Lung (tissue), 12 donors: Measurements from ENCODE around the gene BTAF1. TPM values are rescaled to one million over a fixed set of nuclear protein-coding genes. Genes with fewer than 3 reads are reported as not detected.
"Not testable (repeated sequence)": the region's sequence is repeated elsewhere in the genome, so short reads cannot be mapped to it uniquely, and the experiment has no call there.

Source experiments
- ATAC-seq: fragments of 200-7000 bp; cut with Tn5 transposase; one replicate; pipeline ENCODE4 v1.9.1; 2020; ENCODE audit warnings: moderate number of reproducible peaks; ENCODE audit not compliant: insufficient read depth, low FRiP score
- DNase-seq, 3 donors: peaks; one replicate each; pipeline ENCODE4 v3.0.0-alpha.2; 2013 to 2017
- H3K27ac ChIP-seq, 2 donors: one replicate each; pipeline ENCODE4 v1.5.1; 2013; ENCODE audit warnings: mild to moderate bottlenecking in 2 of 2, moderate library complexity in 2 of 2, control low read depth in 1 of 2, inconsistent platforms in 1 of 2, low read depth in 1 of 2, low read length in 1 of 2
- H3K27me3 ChIP-seq, 3 donors: one replicate each; pipeline ENCODE4 v1.5.1; 2013; ENCODE audit warnings: low read length in 2 of 3; ENCODE audit not compliant: control insufficient read depth in 3 of 3, insufficient read depth in 3 of 3
- H3K36me3 ChIP-seq, 4 donors: one replicate each; pipeline ENCODE4 v1.5.1; 2013; ENCODE audit warnings: low read length in 4 of 4, mild to moderate bottlenecking in 1 of 4, moderate library complexity in 1 of 4; ENCODE audit not compliant: control insufficient read depth in 4 of 4, insufficient read depth in 4 of 4
- H3K4me1 ChIP-seq, 5 donors: one replicate each; pipeline ENCODE4 v1.5.1; 2013; ENCODE audit warnings: low read length in 5 of 5, mild to moderate bottlenecking in 2 of 5, moderate library complexity in 1 of 5; ENCODE audit not compliant: control insufficient read depth in 5 of 5, insufficient read depth in 5 of 5
- H3K4me3 ChIP-seq: one replicate; pipeline ENCODE4 v1.5.1; 2013; ENCODE audit warnings: mild to moderate bottlenecking, control low read depth, moderate library complexity
- H3K9ac ChIP-seq, 2 donors: one replicate each; pipeline ENCODE4 v1.5.1; 2013; ENCODE audit warnings: low read length in 2 of 2, control low read depth in 1 of 2; ENCODE audit not compliant: insufficient read depth in 1 of 2
- H3K9me3 ChIP-seq, 4 donors: one replicate each; pipeline ENCODE4 v1.5.1; 2013; ENCODE audit warnings: low read length in 3 of 4, mild to moderate bottlenecking in 1 of 4, moderate library complexity in 1 of 4; ENCODE audit not compliant: control insufficient read depth in 4 of 4, insufficient read depth in 3 of 4
- WGBS, 2 donors: extraction: QIAGEN DNeasy Blood & Tissue Kit; methylation state at CpG; one replicate each; pipeline ENCODE4 v1.1.7; 2013; 5-methylcytosine and 5-hydroxymethylcytosine counted together
- polyA plus RNA-seq, 2 donors: library from polyadenylated mRNA; stranded (reverse); fragments of 200-250 nt; gene quantifications; one replicate each; pipeline ENCODE4 v1.2.1, GENCODE V29; 2013
- total RNA-seq, 2 donors: library from RNA; depleted of rRNA in 1 of 2; stranded (reverse); fragments of >200 nt in 1 of 2; gene quantifications; one replicate each; pipeline ENCODE4 v1.2.1, GENCODE V29; 2014 to 2021
- TF ChIP-seq, protein P1 (sequence below): IDR thresholded peaks from 2 replicates; pipeline ENCODE4 v1.5.1; 2012; ENCODE audit warnings: mild to moderate bottlenecking; ENCODE audit errors: control extremely low read depth, extremely low read depth
- donor health status: control.
- donor health status: control.
- donor health status: Bipolar disorder and iron deficiency.
- donor health status: healthy.
- donor health status: DM: yes; HTN: yes; CAD: no.

Gene BTAF1
- total and polyA plus RNA-seq, 4 donors = 8.5 to 80.0 (median 20.2) TPM

DNA sequence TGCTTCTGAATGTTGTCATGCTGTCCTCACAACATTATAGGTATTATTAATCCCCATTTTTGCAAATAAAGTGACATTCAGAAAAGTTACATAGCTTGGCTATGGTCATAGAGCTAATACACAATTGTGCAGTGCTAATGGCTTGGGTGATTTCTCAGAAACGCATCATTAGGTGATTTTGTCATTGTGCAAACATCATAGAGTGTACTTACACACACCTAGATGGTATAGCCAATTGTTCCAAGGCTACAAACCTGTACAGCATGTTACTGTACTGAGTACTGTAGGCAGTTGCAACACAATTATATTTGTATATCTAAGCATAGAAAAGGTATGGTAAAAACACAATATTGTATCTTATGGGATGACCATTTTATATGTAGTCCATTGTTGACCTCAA is 91.0 kb downstream of the BTAF1 start:
- H3K9me3 ChIP-seq = no peaks in the 10 kb centered on the region
- no peak overlapping the region for H3K27ac ChIP-seq
- no peak overlapping the region for H3K4me3 ChIP-seq
- TF ChIP-seq, protein P1, sequence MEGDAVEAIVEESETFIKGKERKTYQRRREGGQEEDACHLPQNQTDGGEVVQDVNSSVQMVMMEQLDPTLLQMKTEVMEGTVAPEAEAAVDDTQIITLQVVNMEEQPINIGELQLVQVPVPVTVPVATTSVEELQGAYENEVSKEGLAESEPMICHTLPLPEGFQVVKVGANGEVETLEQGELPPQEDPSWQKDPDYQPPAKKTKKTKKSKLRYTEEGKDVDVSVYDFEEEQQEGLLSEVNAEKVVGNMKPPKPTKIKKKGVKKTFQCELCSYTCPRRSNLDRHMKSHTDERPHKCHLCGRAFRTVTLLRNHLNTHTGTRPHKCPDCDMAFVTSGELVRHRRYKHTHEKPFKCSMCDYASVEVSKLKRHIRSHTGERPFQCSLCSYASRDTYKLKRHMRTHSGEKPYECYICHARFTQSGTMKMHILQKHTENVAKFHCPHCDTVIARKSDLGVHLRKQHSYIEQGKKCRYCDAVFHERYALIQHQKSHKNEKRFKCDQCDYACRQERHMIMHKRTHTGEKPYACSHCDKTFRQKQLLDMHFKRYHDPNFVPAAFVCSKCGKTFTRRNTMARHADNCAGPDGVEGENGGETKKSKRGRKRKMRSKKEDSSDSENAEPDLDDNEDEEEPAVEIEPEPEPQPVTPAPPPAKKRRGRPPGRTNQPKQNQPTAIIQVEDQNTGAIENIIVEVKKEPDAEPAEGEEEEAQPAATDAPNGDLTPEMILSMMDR = no peak
- no peak for DNase-seq
- H3K9ac ChIP-seq = no peak overlapping the region
- H3K4me1 ChIP-seq = no peaks in the 10 kb centered on the region
- no peaks in the 10 kb centered on the region for H3K27me3 ChIP-seq
- WGBS, 2 donors = 80 to 82% methylated on average over 1 of the region's 1 CpG
- no peak for ATAC-seq
- H3K36me3 ChIP-seq = peaks cover 17 to 48% (median 23%) of the 10 kb centered on the region in 4 donors

DNA sequence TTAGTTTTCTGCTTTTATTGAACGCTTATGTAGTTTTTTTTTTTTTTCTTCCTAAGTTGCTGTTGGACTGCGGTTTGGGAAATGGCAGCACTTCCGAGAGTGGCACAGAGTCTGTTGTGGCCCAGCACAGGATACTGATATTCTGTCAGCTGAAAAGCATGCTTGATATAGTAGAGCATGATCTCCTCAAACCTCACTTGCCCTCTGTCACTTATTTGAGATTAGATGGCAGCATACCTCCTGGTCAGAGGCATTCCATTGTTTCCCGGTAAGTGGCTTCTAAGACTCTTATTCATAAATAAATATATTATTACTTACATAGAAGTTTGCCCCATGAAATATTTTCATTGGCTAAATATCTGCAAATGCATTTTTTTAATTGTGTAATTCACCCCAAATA is 101.1 kb downstream of the BTAF1 start:
- no peak overlapping the region for H3K4me3 ChIP-seq
- peaks cover 17 to 49% (median 25%) of the 10 kb centered on the region in 4 donors for H3K36me3 ChIP-seq
- peaks cover 0 to 2% (median 0%) of the 10 kb centered on the region in 5 donors for H3K4me1 ChIP-seq
- 85 to 89% methylated on average over 4 of the region's 4 CpGs for WGBS, 2 donors
- no peaks in the 10 kb centered on the region for H3K27me3 ChIP-seq
- DNase-seq (no peak), ATAC-seq (no peak)
- H3K9me3 ChIP-seq = no peaks in the 10 kb centered on the region
- TF ChIP-seq, protein P1 = no peak
- H3K27ac ChIP-seq = no peak overlapping the region
- no peak overlapping the region for H3K9ac ChIP-seq

DNA sequence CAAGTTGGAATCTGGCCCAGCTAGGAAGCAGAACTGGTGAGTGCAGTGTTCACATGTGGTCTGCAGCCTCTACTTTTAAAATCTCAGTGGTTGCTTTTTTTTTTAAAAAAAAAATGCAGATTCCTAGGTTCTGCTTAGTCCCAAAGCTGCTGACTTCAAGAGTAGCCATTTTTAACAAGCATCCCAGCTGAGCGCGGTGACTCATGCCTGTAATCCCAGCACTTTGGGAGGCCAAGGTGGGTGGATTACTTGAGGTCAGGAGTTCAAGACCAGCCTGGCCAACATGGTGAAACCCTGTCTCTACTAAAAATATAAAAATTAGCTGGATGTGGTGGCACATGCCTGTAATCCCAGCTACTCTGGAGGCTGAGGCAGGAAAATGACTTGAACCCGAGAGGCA is 101.8 kb downstream of the BTAF1 start:
- ATAC-seq, H3K9ac ChIP-seq, H3K4me3 ChIP-seq, DNase-seq, H3K27me3 ChIP-seq, H3K4me1 ChIP-seq, H3K27ac ChIP-seq, H3K9me3 ChIP-seq: not testable (repeated sequence)
- WGBS, 2 donors = 98 to 99% methylated on average over 3 of the region's 3 CpGs
- peaks cover 20 to 53% (median 25%) of the 10 kb centered on the region in 4 donors for H3K36me3 ChIP-seq

DNA sequence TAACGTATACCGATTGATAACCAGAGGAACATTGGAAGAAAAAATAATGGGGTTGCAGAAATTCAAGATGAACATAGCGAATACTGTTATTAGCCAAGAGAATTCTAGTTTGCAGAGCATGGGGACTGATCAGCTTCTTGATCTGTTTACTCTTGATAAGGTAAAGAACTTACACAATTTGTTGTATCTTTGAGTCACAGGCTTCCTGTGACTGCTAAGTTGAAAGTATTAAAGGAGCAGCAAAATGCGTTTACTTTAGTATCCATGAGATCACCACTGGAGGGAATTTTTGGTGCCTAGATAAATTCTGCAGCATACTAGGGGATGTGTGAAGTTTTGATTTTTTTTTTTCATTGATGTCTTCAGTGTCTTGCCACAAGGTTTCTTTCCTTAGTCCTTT is 103.6 kb downstream of the BTAF1 start:
- Histone ChIP-seq H3K9ac (no peak overlapping the region), H3K4me1 (peaks cover 0 to 2% (median 0%) of the 10 kb centered on the region in 5 donors), H3K27ac (no peak overlapping the region), H3K36me3 (peaks cover 24 to 56% (median 28%) of the 10 kb centered on the region in 4 donors), H3K27me3 (no peaks in the 10 kb centered on the region), H3K4me3 (no peak overlapping the region), H3K9me3 (no peaks in the 10 kb centered on the region)
- WGBS, 2 donors = 86% methylated on average over 4 of the region's 4 CpGs
- ATAC-seq = no peak
- no peak for DNase-seq
- TF ChIP-seq, protein P1 = no peak
